GM19455 (cell line): ENCODE data around the gene KRTAP1-4.
"Not testable (repeated sequence)": the region's sequence is repeated elsewhere in the genome, so short reads cannot be mapped to it uniquely, and the experiment has no call there.

Source experiments
- ATAC-seq: cut with Tn5 transposase; IDR thresholded peaks from one replicate; pipeline ENCODE4 v1.9.1; 2021; ENCODE audit not compliant: unreplicated experiment

Gene KRTAP1-4

DNA sequence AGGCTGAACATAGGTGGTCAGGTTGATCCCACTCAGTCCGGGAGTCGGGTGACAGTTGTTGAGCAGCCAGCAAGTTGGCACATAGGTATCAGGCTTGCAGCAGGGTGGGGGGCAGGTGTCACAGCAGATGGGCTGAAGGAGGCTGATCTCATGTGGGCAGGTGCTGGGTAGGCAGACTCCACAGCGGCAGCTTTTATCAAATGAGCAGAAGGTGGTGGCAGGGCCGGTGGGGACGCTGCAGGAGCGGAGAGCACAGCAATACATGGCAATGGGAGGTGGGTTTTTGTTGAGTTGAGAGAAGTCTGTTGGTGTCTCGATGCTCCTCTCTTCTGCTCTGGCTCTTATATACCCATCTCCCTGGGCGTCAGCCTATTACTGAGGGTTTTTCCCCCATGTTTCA lies 21.2 kb downstream of the KRTAP1-4 start, which contains the start of gene KRTAP3-1:
Gene KRTAP3-1 (minus strand): TSS at position 318 of the 400 bp plus-strand sequence. CDS start 54 bp downstream, at position 264.
- no peak for ATAC-seq

GRCh38 chr17:41004397-41004796 lies 25.6 kb downstream of the KRTAP1-4 start:
- ATAC-seq = no peak

DNA sequence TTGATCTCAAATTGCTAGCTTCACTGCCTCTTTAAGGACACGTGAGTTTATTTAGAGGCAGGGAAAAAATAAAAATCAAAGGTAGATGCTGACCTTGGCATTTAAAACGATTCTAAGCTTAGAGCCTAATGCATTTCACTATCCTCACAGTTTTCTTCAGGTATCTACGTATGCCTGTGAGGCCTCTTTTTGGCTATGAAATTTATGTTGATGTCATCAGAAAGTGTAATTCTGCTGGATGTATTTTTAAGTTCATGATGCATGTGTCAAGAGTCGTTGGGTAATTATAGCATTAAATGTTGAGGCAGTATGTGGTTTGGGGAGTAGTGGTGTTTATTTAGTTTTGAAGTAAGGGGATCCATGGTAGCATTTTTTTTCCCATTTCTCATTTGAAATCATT lies 26.1 kb downstream of the KRTAP1-4 start:
- ATAC-seq = no peak

GRCh38 chr17:41002814-41003213 lies 27.2 kb downstream of the KRTAP1-4 start:
- no peak for ATAC-seq

DNA sequence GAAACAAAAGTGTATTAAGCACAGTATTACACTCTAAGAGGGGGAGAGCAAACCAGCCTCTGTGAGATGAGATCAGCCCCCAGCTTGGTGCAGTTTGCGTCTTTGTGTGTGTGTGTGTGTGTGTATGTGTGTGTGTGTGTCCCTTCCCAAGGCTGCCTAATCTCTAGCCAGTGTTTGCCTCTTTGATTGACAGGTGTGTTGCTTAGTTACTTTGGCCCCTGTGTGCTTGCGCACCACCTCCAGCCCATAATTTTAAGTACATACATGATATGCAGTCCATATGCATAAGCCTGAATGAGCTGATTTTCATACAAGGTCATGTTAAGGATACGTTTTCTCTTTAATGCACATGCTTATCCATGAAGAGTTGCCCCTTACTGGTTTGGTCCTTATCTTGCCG lies 28.2 kb downstream of the KRTAP1-4 start:
- no peak for ATAC-seq

DNA sequence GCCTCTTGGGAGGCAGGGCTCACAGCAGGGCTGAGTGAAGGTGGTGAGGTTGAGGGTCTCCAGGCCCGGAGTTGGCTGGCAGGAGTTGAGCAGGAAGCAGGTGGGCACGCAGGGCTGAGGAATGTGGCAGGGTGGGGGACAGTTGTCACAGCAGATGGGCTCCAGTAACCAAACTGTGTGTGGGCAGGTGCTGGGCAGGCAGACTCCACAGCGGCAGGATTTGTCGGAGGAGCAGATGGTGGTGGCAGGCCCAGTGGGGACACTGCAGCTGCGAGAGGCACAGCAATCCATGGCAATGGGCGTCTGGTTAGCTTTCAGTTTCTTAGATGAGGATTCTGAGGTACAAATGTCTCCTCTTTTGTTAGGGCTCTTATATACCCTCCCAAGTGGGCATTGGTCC lies 30.4 kb downstream of the KRTAP1-4 start, which contains the start of gene KRTAP3-2:
Gene KRTAP3-2 (minus strand): TSS at position 344 of the 400 bp plus-strand sequence. CDS start 53 bp downstream, at position 291.
- ATAC-seq = not testable (repeated sequence)

- ATAC-seq = no peak
Observed at GRCh38 chr17:40997361-40997760, 32.6 kb downstream of the KRTAP1-4 start.

DNA sequence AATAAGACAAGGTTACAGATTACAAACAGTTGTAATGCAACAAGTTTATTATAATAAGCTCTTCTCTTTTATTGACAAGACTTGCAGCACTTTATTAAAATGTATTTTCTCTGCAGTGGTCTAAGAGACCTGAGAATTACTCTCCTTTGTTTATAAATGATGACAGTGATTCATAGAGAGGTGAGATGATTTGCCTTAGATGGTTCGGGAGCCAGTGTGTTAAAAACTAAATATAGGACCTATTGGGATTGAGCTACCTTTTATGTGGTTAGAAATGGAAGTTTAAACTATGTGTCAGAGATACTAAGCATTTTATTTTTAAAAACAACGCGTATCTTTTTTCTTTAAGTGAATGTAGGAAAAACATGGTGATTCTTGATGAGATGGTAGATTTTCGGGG lies 33.2 kb downstream of the KRTAP1-4 start:
- no peak for ATAC-seq

GRCh38 chr17:40995116-40995515 lies 34.9 kb downstream of the KRTAP1-4 start:
- no peak for ATAC-seq

GRCh38 chr17:40993839-40994238 lies 36.2 kb downstream of the KRTAP1-4 start, which contains the start of gene KRTAP3-3:
Gene KRTAP3-3 (minus strand): TSS chr17:40994164. CDS start chr17:40994097, 67 bp downstream.
- ATAC-seq = no peak

DNA sequence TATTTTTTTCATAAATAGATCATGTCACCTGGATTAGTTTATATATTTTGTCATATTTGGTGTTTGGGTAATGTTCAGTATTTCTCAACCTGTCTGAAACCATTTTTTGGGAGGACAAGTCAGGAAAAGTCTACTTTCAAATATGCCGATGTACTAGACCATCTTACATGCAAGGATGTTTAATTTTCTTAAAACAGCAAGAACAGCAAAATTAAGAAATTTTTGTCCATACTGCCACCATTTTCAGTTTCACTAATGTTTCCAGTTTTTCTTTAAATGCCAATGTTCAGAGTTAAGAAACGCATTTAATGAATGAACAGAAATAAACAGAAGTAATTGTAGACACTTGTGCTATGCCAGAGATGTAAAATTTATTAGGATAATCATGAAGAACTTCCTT lies 36.9 kb downstream of the KRTAP1-4 start:
- ATAC-seq = no peak

DNA sequence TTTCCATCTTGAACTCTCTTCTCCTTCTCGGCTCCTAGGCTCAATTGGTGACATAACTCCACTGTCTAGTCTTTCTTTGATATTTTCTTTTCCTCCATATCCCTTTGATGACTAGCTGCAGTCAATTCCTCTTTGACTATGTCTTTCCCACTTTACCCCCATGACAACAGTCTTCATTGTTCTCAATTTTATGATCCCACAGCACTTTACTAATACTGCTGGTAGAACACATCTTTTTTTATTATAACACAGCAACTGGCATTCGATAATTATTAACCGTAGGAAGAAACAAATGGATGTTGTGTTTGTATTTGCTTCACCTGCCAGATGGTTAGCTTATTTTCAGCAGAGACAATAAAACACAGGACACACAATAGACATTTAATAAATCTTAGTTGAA lies 37.3 kb downstream of the KRTAP1-4 start:
- ATAC-seq = no peak

DNA sequence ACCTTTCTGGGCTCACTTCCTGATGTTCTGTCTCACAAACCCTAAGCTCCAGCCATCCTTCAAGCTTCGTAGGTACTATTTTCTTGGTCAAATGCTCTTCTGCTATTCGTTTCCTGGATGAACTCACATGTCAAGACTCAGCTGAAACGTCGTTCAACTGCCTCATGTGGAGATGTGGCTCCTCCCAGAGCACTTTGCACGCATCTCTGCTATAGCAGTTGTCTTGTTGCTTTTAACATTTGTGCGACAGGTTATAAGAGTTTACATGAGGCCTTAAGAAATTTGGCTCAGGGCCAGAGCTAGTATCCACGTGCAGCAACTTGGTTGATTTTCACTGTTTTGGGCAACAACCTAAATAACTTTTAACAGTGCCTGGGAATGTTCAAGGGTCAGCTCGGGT lies 43.1 kb downstream of the KRTAP1-4 start:
- ATAC-seq = no peak

- no peak for ATAC-seq
Observed at GRCh38 chr17:40984226-40984625, 45.8 kb downstream of the KRTAP1-4 start, which contains the start of gene KRT40. Gene KRT40 (minus strand): TSS chr17:40984326. CDS start chr17:40984273, 53 bp downstream.

GRCh38 chr17:40981115-40981514 lies 48.9 kb downstream of the KRTAP1-4 start:
- no peak for ATAC-seq

DNA sequence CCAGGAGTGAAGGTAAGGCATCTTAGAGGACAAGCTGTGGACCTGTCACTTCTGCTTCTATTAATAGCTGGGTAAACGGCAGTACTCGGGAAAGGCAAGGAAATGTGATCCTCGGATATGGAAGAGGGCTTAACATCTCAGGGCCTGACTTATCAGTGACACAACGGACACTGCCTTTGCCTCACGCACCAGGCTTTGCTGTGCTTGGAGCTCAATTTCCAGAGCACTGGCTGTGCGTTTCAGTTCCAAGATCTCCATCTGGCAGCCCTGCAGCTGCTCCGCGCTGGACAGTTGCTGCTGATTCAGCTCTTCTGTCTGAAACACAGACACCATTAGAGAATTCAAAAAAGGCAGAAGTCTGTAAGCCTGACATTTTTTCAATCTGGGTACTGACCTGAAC lies 49.4 kb downstream of the KRTAP1-4 start:
- no peak for ATAC-seq

- ATAC-seq = no peak
Observed at GRCh38 chr17:40980117-40980516, 49.9 kb downstream of the KRTAP1-4 start.
